Hematopoietic multipotent progenitor cell (in vitro differentiated cells): ENCODE data around the gene OLIG1. TPM values are rescaled to one million over a fixed set of nuclear protein-coding genes. Genes with fewer than 3 reads are reported as not detected.

ENCODE experiments used
- DNase-seq, 3 donors: peaks; one replicate each; pipeline ENCODE4 v3.0.0-alpha.2; 2011 to 2015; ENCODE audit warnings: low read depth in 2 of 3, low spot score in 2 of 3
- total RNA-seq: library from RNA; depleted of rRNA; stranded (reverse); fragments of >200 nt; gene quantifications from one replicate; pipeline ENCODE4 v1.2.3, GENCODE V29; 2012

Gene OLIG1
- total RNA-seq = 0.27 TPM

DNA sequence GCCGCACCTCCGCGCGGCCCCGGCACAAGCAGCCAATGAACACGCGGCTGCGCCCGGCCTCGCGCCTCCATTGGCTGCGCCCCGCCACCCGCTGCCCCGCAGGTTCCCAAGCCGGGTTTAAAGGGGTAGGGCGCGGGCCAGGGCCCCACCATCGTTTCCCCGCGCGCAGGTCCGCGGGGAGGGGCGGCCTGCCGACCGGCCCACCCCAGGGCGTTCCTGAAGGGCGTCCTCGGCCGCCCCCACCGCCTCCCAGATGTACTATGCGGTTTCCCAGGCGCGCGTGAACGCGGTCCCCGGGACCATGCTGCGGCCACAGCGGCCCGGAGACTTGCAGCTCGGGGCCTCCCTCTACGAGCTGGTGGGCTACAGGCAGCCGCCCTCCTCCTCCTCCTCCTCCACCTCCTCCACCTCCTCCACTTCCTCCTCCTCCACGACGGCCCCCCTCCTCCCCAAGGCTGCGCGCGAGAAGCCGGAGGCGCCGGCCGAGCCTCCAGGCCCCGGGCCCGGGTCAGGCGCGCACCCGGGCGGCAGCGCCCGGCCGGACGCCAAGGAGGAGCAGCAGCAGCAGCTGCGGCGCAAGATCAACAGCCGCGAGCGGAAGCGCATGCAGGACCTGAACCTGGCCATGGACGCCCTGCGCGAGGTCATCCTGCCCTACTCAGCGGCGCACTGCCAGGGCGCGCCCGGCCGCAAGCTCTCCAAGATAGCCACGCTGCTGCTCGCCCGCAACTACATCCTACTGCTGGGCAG, at the start of gene OLIG1:
TSS of gene OLIG1 (plus strand) at position 148 of the 750 bp plus-strand sequence. CDS start at position 254, 106 bp downstream.
- DNase-seq = peak in 2 of 3 donors; percentile 52 to 57

- DNase-seq = peak in 1 of 3 donors; percentile 24
Observed at GRCh38 chr21:33020558-33021100, 49.3 kb upstream of the OLIG1 start.

DNA sequence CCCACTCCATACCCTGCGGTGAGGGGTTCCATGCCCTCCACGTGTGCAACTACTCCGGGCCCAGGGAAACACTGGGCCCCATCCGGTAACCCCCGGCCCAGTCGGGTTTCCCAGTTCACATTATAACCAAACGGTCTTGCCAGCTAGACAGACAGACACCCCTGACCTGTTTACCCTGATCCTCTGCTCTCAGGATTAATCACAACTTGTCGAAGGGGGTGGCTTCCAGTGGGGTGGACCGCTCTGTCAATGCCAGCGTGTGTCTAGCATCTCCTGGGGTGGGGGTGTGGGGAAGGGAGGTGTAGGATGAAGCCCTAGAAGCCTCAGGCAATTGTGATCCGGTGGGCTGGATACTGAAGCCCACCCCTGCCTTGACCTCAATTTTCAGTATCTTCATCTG, 48.8 kb upstream of the OLIG1 start:
- DNase-seq = no peak

DNA sequence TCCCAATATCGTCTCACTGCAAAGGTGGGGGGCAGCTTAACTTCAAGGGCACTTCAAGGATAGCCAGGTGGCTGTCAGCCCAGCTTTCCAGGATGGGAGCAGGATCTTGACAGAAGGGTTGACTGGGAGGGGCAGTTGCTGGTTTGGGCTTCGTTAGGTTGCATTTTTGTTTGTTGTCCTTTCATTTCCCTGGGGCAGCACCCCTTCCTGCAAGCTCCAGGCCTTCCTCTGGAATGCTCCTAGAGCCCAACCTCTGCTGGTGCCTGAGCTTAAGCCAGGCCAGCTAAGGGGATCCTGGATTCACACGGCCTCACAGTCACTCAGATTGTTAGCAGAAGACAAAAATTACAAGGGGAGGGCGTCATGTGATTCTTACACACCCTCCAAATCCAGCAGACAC, 48.3 kb upstream of the OLIG1 start:
- no peak for DNase-seq

- no peak for DNase-seq
Observed at GRCh38 chr21:33022489-33022827, 47.5 kb upstream of the OLIG1 start.

DNA sequence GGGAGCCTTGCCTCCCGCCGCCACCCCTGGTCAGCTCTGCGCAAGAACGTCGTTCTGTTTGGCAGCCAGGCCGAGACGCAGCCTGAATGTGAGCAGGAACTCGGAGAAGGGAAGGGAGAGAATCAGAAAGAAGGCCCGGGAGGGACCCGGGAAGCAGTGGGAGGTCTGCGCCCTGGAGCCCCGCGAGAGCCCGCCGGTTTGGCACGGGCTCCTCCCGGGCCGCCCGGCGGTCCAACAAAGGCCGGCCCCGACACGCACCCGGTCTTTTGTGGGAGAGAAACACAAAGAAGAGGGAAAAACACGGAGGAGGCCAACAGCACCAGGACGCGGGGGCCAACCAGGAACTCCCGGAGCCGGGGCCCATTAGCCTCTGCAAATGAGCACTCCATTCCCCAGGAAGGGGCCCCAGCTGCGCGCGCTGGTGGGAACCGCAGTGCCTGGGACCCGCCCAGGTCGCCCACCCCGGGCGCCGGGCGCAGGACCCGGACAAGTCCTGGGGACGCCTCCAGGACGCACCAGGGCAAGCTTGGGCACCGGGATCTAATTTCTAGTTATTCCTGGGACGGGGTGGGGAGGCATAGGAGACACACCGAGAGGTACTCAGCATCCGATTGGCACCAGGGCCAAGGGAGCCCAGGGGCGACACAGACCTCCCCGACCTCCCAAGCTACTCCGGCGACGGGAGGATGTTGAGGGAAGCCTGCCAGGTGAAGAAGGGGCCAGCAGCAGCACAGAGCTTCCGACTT, 46.9 kb upstream of the OLIG1 start:
- no peak for DNase-seq

GRCh38 chr21:33023574-33024200, 46.3 kb upstream of the OLIG1 start:
- DNase-seq = peak in 1 of 3 donors; percentile 46

DNA sequence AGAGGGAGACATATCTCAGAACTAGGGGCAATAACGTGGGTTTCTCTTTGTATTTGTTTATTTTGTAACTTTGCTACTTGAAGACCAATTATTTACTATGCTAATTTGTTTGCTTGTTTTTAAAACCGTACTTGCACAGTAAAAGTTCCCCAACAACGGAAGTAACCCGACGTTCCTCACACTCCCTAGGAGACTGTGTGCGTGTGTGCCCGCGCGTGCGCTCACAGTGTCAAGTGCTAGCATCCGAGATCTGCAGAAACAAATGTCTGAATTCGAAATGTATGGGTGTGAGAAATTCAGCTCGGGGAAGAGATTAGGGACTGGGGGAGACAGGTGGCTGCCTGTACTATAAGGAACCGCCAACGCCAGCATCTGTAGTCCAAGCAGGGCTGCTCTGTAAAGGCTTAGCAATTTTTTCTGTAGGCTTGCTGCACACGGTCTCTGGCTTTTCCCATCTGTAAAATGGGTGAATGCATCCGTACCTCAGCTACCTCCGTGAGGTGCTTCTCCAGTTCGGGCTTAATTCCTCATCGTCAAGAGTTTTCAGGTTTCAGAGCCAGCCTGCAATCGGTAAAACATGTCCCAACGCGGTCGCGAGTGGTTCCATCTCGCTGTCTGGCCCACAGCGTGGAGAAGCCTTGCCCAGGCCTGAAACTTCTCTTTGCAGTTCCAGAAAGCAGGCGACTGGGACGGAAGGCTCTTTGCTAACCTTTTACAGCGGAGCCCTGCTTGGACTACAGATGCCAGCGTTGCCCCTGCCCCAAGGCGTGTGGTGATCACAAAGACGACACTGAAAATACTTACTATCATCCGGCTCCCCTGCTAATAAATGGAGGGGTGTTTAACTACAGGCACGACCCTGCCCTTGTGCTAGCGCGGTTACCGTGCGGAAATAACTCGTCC, 45.5 kb upstream of the OLIG1 start:
- DNase-seq = peak in 1 of 3 donors; percentile 40

DNA sequence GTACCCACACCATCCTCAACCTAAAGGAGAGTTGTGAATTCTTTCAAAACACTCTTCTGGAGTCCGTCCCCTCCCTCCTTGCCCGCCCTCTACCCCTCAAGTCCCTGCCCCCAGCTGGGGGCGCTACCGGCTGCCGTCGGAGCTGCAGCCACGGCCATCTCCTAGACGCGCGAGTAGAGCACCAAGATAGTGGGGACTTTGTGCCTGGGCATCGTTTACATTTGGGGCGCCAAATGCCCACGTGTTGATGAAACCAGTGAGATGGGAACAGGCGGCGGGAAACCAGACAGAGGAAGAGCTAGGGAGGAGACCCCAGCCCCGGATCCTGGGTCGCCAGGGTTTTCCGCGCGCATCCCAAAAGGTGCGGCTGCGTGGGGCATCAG, 44.8 kb upstream of the OLIG1 start:
- DNase-seq = peak in 1 of 3 donors; percentile 58

- peak in 1 of 3 donors; percentile 80 for DNase-seq
Observed at GRCh38 chr21:33025489-33026442, 44.2 kb upstream of the OLIG1 start, which contains the start of gene OLIG2. OLIG2 (plus strand) TSS chr21:33025935; CDS start chr21:33026863, 928 bp downstream.

- DNase-seq = no peak
Observed at GRCh38 chr21:33026443-33026858, 43.5 kb upstream of the OLIG1 start.

DNA sequence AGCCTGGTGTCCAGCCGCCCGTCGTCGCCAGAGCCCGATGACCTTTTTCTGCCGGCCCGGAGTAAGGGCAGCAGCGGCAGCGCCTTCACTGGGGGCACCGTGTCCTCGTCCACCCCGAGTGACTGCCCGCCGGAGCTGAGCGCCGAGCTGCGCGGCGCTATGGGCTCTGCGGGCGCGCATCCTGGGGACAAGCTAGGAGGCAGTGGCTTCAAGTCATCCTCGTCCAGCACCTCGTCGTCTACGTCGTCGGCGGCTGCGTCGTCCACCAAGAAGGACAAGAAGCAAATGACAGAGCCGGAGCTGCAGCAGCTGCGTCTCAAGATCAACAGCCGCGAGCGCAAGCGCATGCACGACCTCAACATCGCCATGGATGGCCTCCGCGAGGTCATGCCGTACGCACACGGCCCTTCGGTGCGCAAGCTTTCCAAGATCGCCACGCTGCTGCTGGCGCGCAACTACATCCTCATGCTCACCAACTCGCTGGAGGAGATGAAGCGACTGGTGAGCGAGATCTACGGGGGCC, 43.0 kb upstream of the OLIG1 start:
- DNase-seq = peak in 1 of 3 donors; percentile 25

DNA sequence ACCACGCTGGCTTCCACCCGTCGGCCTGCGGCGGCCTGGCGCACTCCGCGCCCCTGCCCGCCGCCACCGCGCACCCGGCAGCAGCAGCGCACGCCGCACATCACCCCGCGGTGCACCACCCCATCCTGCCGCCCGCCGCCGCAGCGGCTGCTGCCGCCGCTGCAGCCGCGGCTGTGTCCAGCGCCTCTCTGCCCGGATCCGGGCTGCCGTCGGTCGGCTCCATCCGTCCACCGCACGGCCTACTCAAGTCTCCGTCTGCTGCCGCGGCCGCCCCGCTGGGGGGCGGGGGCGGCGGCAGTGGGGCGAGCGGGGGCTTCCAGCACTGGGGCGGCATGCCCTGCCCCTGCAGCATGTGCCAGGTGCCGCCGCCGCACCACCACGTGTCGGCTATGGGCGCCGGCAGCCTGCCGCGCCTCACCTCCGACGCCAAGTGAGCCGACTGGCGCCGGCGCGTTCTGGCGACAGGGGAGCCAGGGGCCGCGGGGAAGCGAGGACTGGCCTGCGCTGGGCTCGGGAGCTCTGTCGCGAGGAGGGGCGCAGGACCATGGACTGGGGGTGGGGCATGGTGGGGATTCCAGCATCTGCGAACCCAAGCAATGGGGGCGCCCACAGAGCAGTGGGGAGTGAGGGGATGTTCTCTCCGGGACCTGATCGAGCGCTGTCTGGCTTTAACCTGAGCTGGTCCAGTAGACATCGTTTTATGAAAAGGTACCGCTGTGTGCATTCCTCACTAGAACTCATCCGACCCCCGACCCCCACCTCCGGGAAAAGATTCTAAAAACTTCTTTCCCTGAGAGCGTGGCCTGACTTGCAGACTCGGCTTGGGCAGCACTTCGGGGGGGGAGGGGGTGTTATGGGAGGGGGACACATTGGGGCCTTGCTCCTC, 42.3 kb upstream of the OLIG1 start:
- DNase-seq = no peak

DNA sequence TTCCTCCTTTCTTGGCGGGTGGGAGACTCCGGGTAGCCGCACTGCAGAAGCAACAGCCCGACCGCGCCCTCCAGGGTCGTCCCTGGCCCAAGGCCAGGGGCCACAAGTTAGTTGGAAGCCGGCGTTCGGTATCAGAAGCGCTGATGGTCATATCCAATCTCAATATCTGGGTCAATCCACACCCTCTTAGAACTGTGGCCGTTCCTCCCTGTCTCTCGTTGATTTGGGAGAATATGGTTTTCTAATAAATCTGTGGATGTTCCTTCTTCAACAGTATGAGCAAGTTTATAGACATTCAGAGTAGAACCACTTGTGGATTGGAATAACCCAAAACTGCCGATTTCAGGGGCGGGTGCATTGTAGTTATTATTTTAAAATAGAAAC, 41.7 kb upstream of the OLIG1 start:
- peak in 1 of 3 donors; percentile 26 for DNase-seq

DNA sequence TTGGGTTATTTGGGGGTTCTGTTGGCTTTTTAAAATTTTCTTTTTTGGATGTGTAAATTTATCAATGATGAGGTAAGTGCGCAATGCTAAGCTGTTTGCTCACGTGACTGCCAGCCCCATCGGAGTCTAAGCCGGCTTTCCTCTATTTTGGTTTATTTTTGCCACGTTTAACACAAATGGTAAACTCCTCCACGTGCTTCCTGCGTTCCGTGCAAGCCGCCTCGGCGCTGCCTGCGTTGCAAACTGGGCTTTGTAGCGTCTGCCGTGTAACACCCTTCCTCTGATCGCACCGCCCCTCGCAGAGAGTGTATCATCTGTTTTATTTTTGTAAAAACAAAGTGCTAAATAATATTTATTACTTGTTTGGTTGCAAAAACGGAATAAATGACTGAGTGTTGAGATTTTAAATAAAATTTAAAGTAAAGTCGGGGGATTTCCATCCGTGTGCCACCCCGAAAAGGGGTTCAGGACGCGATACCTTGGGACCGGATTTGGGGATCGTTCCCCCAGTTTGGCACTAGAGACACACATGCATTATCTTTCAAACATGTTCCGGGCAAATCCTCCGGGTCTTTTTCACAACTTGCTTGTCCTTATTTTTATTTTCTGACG, 41.1 kb upstream of the OLIG1 start:
- peak in 1 of 3 donors; percentile 59 for DNase-seq

- DNase-seq = no peak
Observed at GRCh38 chr21:33029385-33029921, 40.5 kb upstream of the OLIG1 start.

DNA sequence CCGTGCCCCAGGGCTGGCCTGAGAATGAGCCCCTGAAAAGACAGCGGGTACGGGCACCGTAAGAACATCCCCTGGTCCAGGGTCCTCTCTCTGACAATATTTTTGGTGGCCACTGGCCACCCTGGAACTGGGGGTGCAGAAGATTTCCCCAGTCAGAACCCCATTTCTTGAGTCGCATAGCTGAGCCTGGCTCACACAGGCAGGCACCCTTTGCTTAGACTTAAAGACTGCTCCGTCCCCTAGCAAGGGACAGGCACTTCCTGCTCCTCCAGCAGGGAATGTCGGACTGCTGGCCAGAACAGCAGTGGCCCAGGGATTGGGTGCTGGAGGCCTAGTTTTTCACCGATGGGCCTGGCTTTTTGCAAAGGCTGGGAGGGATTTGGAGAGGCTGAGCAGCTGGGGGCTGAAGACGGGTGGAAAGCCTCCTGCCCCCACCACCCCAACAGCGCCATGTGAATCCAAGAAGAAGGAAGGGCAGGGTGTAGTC, 39.9 kb upstream of the OLIG1 start:
- no peak for DNase-seq
